Activated B cell treated with CpG ODN at 0.5 μM for 24 hours (primary cell): ENCODE results near the gene MICOS13. TPM values are rescaled to one million over a fixed set of nuclear protein-coding genes. Genes with fewer than 3 reads are reported as not detected.

Experiments used
- ATAC-seq: fragments of 200-7000 bp; cut with Tn5 transposase; one replicate; pipeline ENCODE4 v1.10.0; 2021; ENCODE audit warnings: low read depth, mild to moderate bottlenecking, moderate library complexity
- CTCF ChIA-PET: fragments of 350-600 bp; sonication (Branson Sonifier 250); formaldehyde crosslinking; loops from one replicate; lab custom pipeline; 2021; ENCODE audit warnings: antibody characterized with exemption; lab: Charles Lee
- POLR2A ChIA-PET: fragments of 350-600 bp; sonication (Branson Sonifier 250); formaldehyde crosslinking; loops from one replicate; lab custom pipeline; 2021; ENCODE audit warnings: antibody characterized with exemption; lab: Charles Lee
- DNase-seq: peaks from one replicate; pipeline ENCODE4 v3.0.0; 2022
- H3K27ac Mint-ChIP-seq: one replicate; pipeline ENCODE4 v1.8.0; 2020; ENCODE audit warnings: mixed read lengths
- H3K27me3 Mint-ChIP-seq: one replicate; pipeline ENCODE4 v1.8.0; 2021; ENCODE audit warnings: mixed read lengths
- H3K36me3 Mint-ChIP-seq: one replicate; pipeline ENCODE4 v1.8.0; 2021; ENCODE audit warnings: low read depth, mixed read lengths
- H3K4me1 Mint-ChIP-seq: one replicate; pipeline ENCODE4 v1.8.0; 2021; ENCODE audit warnings: mixed read lengths
- H3K4me3 Mint-ChIP-seq: one replicate; pipeline ENCODE4 v1.8.0; 2020; ENCODE audit warnings: mild to moderate bottlenecking, mixed read lengths
- H3K9me3 Mint-ChIP-seq: one replicate; pipeline ENCODE4 v1.8.0; 2020; ENCODE audit warnings: mixed read lengths
- CTCF ChIP-seq: fragments of 200-600 bp; IDR thresholded peaks from one replicate; pipeline ENCODE4 v1.8.0; 2022; ENCODE audit warnings: antibody characterized with exemption, mild to moderate bottlenecking
- intact Hi-C: fragments of 100-400 bp; cut with micrococcal nuclease; formaldehyde crosslinking; loops from one replicate; pipeline ENCODE4 v1.15.1; 2024
- total RNA-seq: library from RNA; stranded (reverse); gene quantifications from 2 replicates; pipeline ENCODE4 v1.2.3, GENCODE V29; 2022

Gene MICOS13
- total RNA-seq, 1 donor from 2014 or later = 60.8 TPM

GRCh38 chr19:5713228-5713627, 32.9 kb upstream of the MICOS13 start:
- Mint-ChIP-seq H3K36me3 (peaks cover 59% of the 10 kb centered on the region), H3K4me3 (no peak overlapping the region), H3K4me1 (peaks cover 11% of the 10 kb centered on the region), H3K9me3 (no peaks in the 10 kb centered on the region), H3K27ac (no peak overlapping the region), H3K27me3 (no peaks in the 10 kb centered on the region)
- ATAC-seq (no peak), DNase-seq (no peak)
- ChIA-PET CTCF (interaction anchor here (0.6 kb wide), 1 partner anchor 1044 kb away, joined by 3 read pairs; no protein-coding TSS in a partner anchor), POLR2A (no interaction called here)
- intact Hi-C loops = no loop called here
- TF ChIP-seq CTCF = no peak

DNA sequence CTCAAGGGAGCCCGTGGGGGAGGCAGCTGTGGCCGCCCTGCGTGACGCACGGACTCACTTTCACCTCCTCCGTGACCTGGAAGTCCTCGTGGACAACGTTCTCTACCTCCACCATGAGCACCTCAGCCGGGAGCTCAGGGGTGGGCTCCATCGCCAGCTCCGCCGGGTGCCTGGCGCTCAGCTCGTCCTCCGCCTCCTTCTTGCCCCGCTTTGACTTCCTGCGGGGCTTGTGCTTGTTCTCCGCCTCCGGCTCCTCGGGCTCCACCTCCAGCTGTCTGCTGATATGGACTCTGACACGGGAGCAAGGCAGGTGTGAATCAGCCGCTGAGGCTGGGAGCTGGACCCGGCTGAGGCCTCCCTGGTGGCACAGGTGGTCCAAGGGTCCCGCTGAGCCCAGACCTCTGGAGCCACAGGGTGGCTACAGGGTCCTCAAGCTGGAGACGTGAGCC, 31.4 kb upstream of the MICOS13 start:
- CTCF ChIA-PET = no interaction called here
- intact Hi-C loops = no loop called here
- POLR2A ChIA-PET = interaction anchor here (0.6 to 0.9 kb wide), 3 partner anchors 21 to 703 kb away, joined by 3 read pairs; no protein-coding TSS in a partner anchor
- TF ChIP-seq CTCF = no peak
- DNase-seq (no peak), ATAC-seq (no peak)
- no peak overlapping the region for H3K27ac Mint-ChIP-seq
- H3K9me3 Mint-ChIP-seq = no peaks in the 10 kb centered on the region
- H3K36me3 Mint-ChIP-seq = peaks cover 61% of the 10 kb centered on the region
- peaks cover 1% of the 10 kb centered on the region for H3K4me1 Mint-ChIP-seq
- no peak overlapping the region for H3K4me3 Mint-ChIP-seq
- H3K27me3 Mint-ChIP-seq = no peaks in the 10 kb centered on the region

DNA sequence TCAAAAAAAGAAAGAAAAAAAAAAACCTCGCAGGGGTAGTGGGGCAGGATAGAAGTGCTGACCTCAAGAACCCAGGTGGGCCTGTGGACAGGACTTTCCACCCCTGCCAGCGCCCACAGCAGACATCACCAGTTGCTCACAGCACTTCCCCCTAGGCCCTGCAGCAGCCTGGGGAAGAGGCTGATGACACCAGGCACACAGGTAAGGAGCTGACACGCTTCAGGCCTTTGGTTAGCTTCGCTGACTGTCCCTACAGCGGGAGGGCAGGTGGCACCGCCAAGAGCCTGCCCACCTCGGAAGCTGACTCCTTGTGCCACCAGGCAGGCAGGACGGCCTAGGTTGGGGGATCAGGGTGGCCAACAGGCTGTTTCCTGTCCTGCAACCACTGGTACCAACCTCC, 30.7 kb upstream of the MICOS13 start:
- ChIA-PET POLR2A (interaction anchor here (0.6 kb wide), 1 partner anchor 703 kb away, joined by 3 read pairs; no protein-coding TSS in a partner anchor), CTCF (no interaction called here)
- H3K9me3 Mint-ChIP-seq = no peaks in the 10 kb centered on the region
- DNase-seq = no peak
- H3K4me3 Mint-ChIP-seq = no peak overlapping the region
- ATAC-seq = no peak
- no peak overlapping the region for H3K27ac Mint-ChIP-seq
- intact Hi-C loops = no loop called here
- no peak for TF ChIP-seq CTCF
- peaks cover 1% of the 10 kb centered on the region for H3K4me1 Mint-ChIP-seq
- H3K27me3 Mint-ChIP-seq = no peaks in the 10 kb centered on the region
- peaks cover 68% of the 10 kb centered on the region for H3K36me3 Mint-ChIP-seq

DNA sequence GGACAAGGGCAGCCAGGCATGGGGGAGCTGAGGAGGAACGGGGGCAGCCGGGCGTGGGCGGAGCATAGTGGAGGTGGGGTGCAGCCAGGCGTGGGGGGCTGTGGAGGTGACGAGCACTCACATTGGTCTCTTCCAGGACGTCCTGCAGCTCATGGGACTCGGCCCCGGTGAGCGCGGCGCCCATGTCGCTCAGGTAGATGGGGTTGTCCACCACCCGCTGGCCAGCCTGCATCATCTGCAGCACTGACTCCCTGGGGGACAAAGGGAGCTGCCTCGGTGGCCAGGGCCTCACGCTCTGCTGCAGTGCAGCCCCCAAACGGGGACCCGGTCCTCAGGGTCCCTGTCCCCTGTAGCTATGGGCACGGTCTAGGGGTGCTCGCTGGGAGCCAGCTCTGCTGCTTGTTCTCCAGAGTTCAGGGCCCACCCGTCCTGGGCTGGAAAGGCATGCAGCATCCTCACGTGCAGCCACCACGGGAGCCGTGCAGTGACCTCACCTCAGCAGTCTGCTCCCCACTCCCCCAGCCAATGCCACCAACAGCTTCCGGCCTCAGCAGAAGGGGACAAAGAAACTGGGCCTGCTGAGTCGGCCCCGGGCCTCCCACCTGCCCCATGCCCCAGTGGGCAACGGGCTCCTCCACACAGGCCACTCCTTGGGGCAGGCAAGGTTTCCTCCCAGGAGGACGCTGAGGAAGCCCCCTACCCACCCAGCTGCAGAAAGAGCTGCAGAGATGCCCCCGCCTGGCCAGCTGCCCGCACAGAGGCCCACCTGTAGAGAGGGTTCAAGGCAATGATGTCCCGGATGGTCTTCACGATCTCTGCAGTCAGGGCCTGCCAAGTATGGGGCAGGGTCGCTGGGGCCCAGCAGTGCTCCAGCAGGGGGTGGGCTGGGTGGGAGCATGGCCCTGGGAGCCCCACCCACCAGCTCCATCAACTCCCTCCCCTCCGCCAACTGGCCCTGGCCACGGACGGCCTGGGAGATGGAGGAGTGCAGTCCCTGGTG, 27.6 kb upstream of the MICOS13 start:
- ChIA-PET POLR2A (interaction anchor here (0.8 to 1.2 kb wide), 2 partner anchors 11 to 18 kb away, joined by 3 read pairs; partner anchors contain the start of gene RPL36), CTCF (no interaction called here)
- Mint-ChIP-seq H3K4me1 (no peaks in the 10 kb centered on the region), H3K27ac (no peak overlapping the region), H3K9me3 (no peaks in the 10 kb centered on the region), H3K27me3 (no peaks in the 10 kb centered on the region), H3K4me3 (no peak overlapping the region), H3K36me3 (peaks cover 73% of the 10 kb centered on the region)
- no peak for ATAC-seq
- no peak for TF ChIP-seq CTCF
- no peak for DNase-seq
- intact Hi-C loops = no loop called here
